Right ventricle myocardium inferior (tissue), 1 donor: ENCODE results near the gene HTR1D. TPM values are rescaled to one million over a fixed set of nuclear protein-coding genes. Genes with fewer than 3 reads are reported as not detected.

Experiments used
- ATAC-seq: fragments of 200-7000 bp; cut with Tn5 transposase; one replicate; pipeline ENCODE4 v1.9.1; 2020; ENCODE audit warnings: mild to moderate bottlenecking, moderate library complexity
- DNase-seq: peaks from one replicate; pipeline ENCODE4 v3.0.0; 2021; ENCODE audit errors: missing footprints
- intact Hi-C: fragments of 100-400 bp; cut with DNase I; formaldehyde crosslinking; loops from one replicate; pipeline ENCODE4 v1.11.0; 2022
- total RNA-seq: library from RNA; stranded (reverse); fragmentation: NEBNext Ultra II Directional; extraction: Animal tissue kit (Norgen Biotek cat#: 25700); gene quantifications from one replicate; pipeline ENCODE4 v1.2.1, GENCODE V29; 2021
- donor health status: DM: no; HTN: yes; CAD: no; lungs with severe emphysema.

HTR1D gene
- total RNA-seq, 1 donor from 2014 or later: 0.11 TPM

GRCh38 chr1:23168445-23169194 is 48.7 kb downstream of the HTR1D start, which contains the start of gene LUZP1:
TSS of gene LUZP1 (minus strand) at chr1:23168856.
- peak; percentile 94 for ATAC-seq
- peak; percentile 95 for DNase-seq
- intact Hi-C loops: loop anchor here (5.0 kb wide), 1 partner anchor 46 kb away; no protein-coding TSS in a partner anchor

- no peak for ATAC-seq
- DNase-seq: peak; percentile 60
- intact Hi-C loops: loop anchor here (5.0 kb wide), 1 partner anchor 46 kb away; no protein-coding TSS in a partner anchor
These were observed 49.2 kb downstream of the HTR1D start for GRCh38 chr1:23168079-23168444.

- intact Hi-C loops: loop anchor here (5.0 kb wide), 1 partner anchor 45 kb away; no protein-coding TSS in a partner anchor
- ATAC-seq: peak; percentile 42
- peak; percentile 81 for DNase-seq
These were observed 49.8 kb downstream of the HTR1D start for GRCh38 chr1:23167353-23168078.

GRCh38 chr1:23166854-23167253 is 50.4 kb downstream of the HTR1D start:
- intact Hi-C loops: loop anchor here (5.0 kb wide), 1 partner anchor 45 kb away; no protein-coding TSS in a partner anchor
- ATAC-seq (no peak), DNase-seq (no peak)

GRCh38 chr1:23163395-23163794 is 53.9 kb downstream of the HTR1D start:
- ATAC-seq (no peak), DNase-seq (no peak)
- intact Hi-C loops: no loop called here

- intact Hi-C loops: no loop called here
- ATAC-seq (no peak), DNase-seq (no peak)
These were observed 57.1 kb downstream of the HTR1D start for GRCh38 chr1:23159963-23160877.

GRCh38 chr1:23156940-23157339 is 60.4 kb downstream of the HTR1D start:
- intact Hi-C loops: no loop called here
- ATAC-seq: no peak
- no peak for DNase-seq

GRCh38 chr1:23152966-23153684 is 64.2 kb downstream of the HTR1D start:
- intact Hi-C loops: no loop called here
- ATAC-seq (no peak), DNase-seq (no peak)

GRCh38 chr1:23150742-23151141 is 66.6 kb downstream of the HTR1D start:
- intact Hi-C loops: no loop called here
- ATAC-seq: no peak
- no peak for DNase-seq

- DNase-seq (no peak), ATAC-seq (no peak)
- intact Hi-C loops: no loop called here
These were observed 67.2 kb downstream of the HTR1D start for GRCh38 chr1:23150125-23150524.

GRCh38 chr1:23149114-23149513 is 68.2 kb downstream of the HTR1D start:
- no peak for DNase-seq
- ATAC-seq: no peak
- intact Hi-C loops: no loop called here

GRCh38 chr1:23148084-23148483 is 69.2 kb downstream of the HTR1D start:
- no peak for ATAC-seq
- DNase-seq: no peak
- intact Hi-C loops: no loop called here

Other genes starting within 250 kb of the HTR1D start
- not detected for gene LACTBL1, start 244.6 kb downstream of the HTR1D start, total RNA-seq
- not detected for gene TEX46, start 201.7 kb downstream of the HTR1D start, total RNA-seq
- 31.7 TPM for gene KDM1A, start 198.0 kb downstream of the HTR1D start, total RNA-seq
- 30.4 TPM for gene LUZP1, start 48.6 kb downstream of the HTR1D start, total RNA-seq
- 59.3 TPM for gene HNRNPR, start 126.8 kb upstream of the HTR1D start, total RNA-seq
- 13.4 TPM for gene ZNF436, start 152.3 kb upstream of the HTR1D start, total RNA-seq
- 73.6 TPM for gene TCEA3, start 207.2 kb upstream of the HTR1D start, total RNA-seq